Liver (tissue), 9 donors: ENCODE results near the gene BCLAF1. TPM values are rescaled to one million over a fixed set of nuclear protein-coding genes. Genes with fewer than 3 reads are reported as not detected.
A peak's percentile ranks its signal among the peaks of the same experiment; 100 is the strongest.

Source experiments
- DNase-seq: peaks from one replicate; pipeline ENCODE4 v3.0.0-alpha.2; 2017; ENCODE audit warnings: low spot score
- H3K27ac ChIP-seq, 2 donors: one replicate each; pipeline ENCODE4 v1.7.0; 2013; ENCODE audit warnings: inconsistent platforms in 2 of 2, low read length in 2 of 2, control low read depth in 1 of 2, low read depth in 1 of 2, mild to moderate bottlenecking in 1 of 2
- H3K27me3 ChIP-seq, 4 donors: one replicate each; pipeline versions ENCODE4 v1.6.1 to v1.7.0; 2013; ENCODE audit warnings: low read length in 3 of 4, inconsistent platforms in 1 of 4, mild to moderate bottlenecking in 1 of 4, moderate library complexity in 1 of 4; ENCODE audit not compliant: control insufficient read depth in 4 of 4, insufficient read depth in 4 of 4
- H3K36me3 ChIP-seq, 4 donors: one replicate each; pipeline versions ENCODE4 v1.6.1 to v1.7.0; 2013; ENCODE audit warnings: low read length in 3 of 4, mild to moderate bottlenecking in 3 of 4, low read depth in 1 of 4, moderate library complexity in 1 of 4; ENCODE audit not compliant: control insufficient read depth in 4 of 4, insufficient read depth in 3 of 4
- H3K4me1 ChIP-seq, 4 donors: one replicate each; pipeline versions ENCODE4 v1.6.1 to v1.7.0; 2013; ENCODE audit warnings: low read length in 3 of 4, mild to moderate bottlenecking in 3 of 4, moderate library complexity in 1 of 4; ENCODE audit not compliant: control insufficient read depth in 4 of 4, insufficient read depth in 4 of 4
- H3K4me3 ChIP-seq, 3 donors: one replicate each; pipeline versions ENCODE4 v1.6.1 to v1.7.0; 2013; ENCODE audit warnings: low read length in 3 of 3, control low read depth in 1 of 3, low read depth in 1 of 3, mild to moderate bottlenecking in 1 of 3
- H3K9ac ChIP-seq, 2 donors: one replicate each; pipeline ENCODE4 v1.7.0; 2013; ENCODE audit warnings: low read length in 2 of 2, mild to moderate bottlenecking in 2 of 2, moderate library complexity in 2 of 2, control low read depth in 1 of 2, low read depth in 1 of 2
- H3K9me3 ChIP-seq, 4 donors: one replicate each; pipeline versions ENCODE4 v1.6.1 to v1.7.0; 2013; ENCODE audit warnings: low read length in 3 of 4; ENCODE audit not compliant: control insufficient read depth in 4 of 4
- EGR1 ChIP-seq, 2 donors: IDR thresholded peaks; 2 replicates each; pipeline ENCODE4 v1.6.1; 2016 to 2018; ENCODE audit warnings: antibody characterized with exemption in 2 of 2, low read depth in 2 of 2
- FOXA1 ChIP-seq: IDR thresholded peaks from 2 replicates; pipeline ENCODE4 v1.6.1; 2016; ENCODE audit warnings: antibody characterized with exemption
- FOXA2 ChIP-seq: IDR thresholded peaks from 2 replicates; pipeline ENCODE4 v1.6.1; 2016; ENCODE audit warnings: antibody characterized with exemption
- HNF4A ChIP-seq, 2 donors: conservative IDR thresholded peaks; 2 replicates each; pipeline ENCODE4 v1.6.1; 2016; ENCODE audit warnings: antibody characterized with exemption in 2 of 2, mild to moderate bottlenecking in 2 of 2
- HNF4G ChIP-seq: IDR thresholded peaks from 2 replicates; pipeline ENCODE4 v1.6.1; 2016; ENCODE audit warnings: antibody characterized with exemption
- JUND ChIP-seq, 2 donors: IDR thresholded peaks; 2 replicates each; pipeline ENCODE4 v1.6.1; 2016; ENCODE audit warnings: antibody characterized with exemption in 2 of 2
- NR2F2 ChIP-seq: IDR thresholded peaks from 2 replicates; pipeline ENCODE4 v1.6.1; 2016; ENCODE audit warnings: antibody characterized with exemption
- RAD21 ChIP-seq, 2 donors: IDR thresholded peaks; 2 replicates each; pipeline ENCODE4 v1.6.1; 2016; ENCODE audit warnings: antibody characterized with exemption in 2 of 2, mild to moderate bottlenecking in 2 of 2
- RXRA ChIP-seq, 2 donors: IDR thresholded peaks; 2 replicates each; pipeline ENCODE4 v1.6.1; 2017 to 2018; ENCODE audit warnings: antibody characterized with exemption in 2 of 2, mild to moderate bottlenecking in 1 of 2
- SP1 ChIP-seq: IDR thresholded peaks from 2 replicates; pipeline ENCODE4 v1.6.1; 2018; ENCODE audit warnings: antibody characterized with exemption, mild to moderate bottlenecking
- TAF1 ChIP-seq: conservative IDR thresholded peaks from 2 replicates; pipeline ENCODE4 v1.6.1; 2016; ENCODE audit warnings: antibody characterized with exemption, mild to moderate bottlenecking
- YY1 ChIP-seq: IDR thresholded peaks from 2 replicates; pipeline ENCODE4 v1.6.1; 2016; ENCODE audit warnings: antibody characterized with exemption, mild to moderate bottlenecking
- WGBS: extraction: QIAGEN DNeasy Blood & Tissue Kit; methylation state at CpG from one replicate; pipeline ENCODE4 v1.1.7; 2013; 5-methylcytosine and 5-hydroxymethylcytosine counted together
- polyA plus RNA-seq, 2 donors: library from polyadenylated mRNA; stranded (reverse) in 1 of 2; unstranded in 1 of 2; fragments of 200-250 nt in 1 of 2; fragments of >200 nt in 1 of 2; fragmentation: Nextera tagmentation in 1 of 2; extraction: Ambion mirVana in 1 of 2; gene quantifications; one replicate each; pipeline versions ENCODE4 v1.2.1 to v1.2.3, GENCODE V29; 2013 to 2015
- total RNA-seq, 2 donors: library from RNA; depleted of rRNA; stranded (reverse); fragments of >200 nt; gene quantifications; one replicate each; pipeline ENCODE4 v1.2.3, GENCODE V29; 2014
- TF ChIP-seq, protein P1 (sequence below): IDR thresholded peaks from 2 replicates; pipeline ENCODE4 v1.6.1; 2016; ENCODE audit warnings: antibody characterized with exemption, mild to moderate bottlenecking
- TF ChIP-seq, protein P2 (sequence below): IDR thresholded peaks from 2 replicates; pipeline ENCODE4 v1.6.1; 2016; ENCODE audit warnings: antibody characterized with exemption
- TF ChIP-seq, protein P3 (sequence below): IDR thresholded peaks from 2 replicates; pipeline ENCODE4 v1.6.1; 2016; ENCODE audit warnings: antibody characterized with exemption
- TF ChIP-seq, protein P4 (sequence below): IDR thresholded peaks from 2 replicates; pipeline ENCODE4 v1.6.1; 2016; ENCODE audit warnings: antibody characterized with exemption
- donor health status: healthy.
- donor health status: healthy.
- donor health status: healthy.
- donor health status: healthy.
- donor health status: healthy.

BCLAF1 gene
- total and polyA plus RNA-seq, 4 donors, result 11.7 to 60.5 (median 38.0) TPM

- Histone ChIP-seq H3K36me3 (no peaks in the 10 kb centered on the region), H3K27me3 (no peaks in the 10 kb centered on the region), H3K4me1 (peaks cover 3 to 15% (median 7%) of the 10 kb centered on the region in 4 donors), H3K4me3 (no peak overlapping the region), H3K27ac (no peak overlapping the region), H3K9ac (no peak overlapping the region), H3K9me3 (no peaks in the 10 kb centered on the region)
- TF ChIP-seq FOXA1 (no peak), RAD21 (IDR thresholded peaks at IDR 0.05) (no peak)
- TF ChIP-seq, protein P1, sequence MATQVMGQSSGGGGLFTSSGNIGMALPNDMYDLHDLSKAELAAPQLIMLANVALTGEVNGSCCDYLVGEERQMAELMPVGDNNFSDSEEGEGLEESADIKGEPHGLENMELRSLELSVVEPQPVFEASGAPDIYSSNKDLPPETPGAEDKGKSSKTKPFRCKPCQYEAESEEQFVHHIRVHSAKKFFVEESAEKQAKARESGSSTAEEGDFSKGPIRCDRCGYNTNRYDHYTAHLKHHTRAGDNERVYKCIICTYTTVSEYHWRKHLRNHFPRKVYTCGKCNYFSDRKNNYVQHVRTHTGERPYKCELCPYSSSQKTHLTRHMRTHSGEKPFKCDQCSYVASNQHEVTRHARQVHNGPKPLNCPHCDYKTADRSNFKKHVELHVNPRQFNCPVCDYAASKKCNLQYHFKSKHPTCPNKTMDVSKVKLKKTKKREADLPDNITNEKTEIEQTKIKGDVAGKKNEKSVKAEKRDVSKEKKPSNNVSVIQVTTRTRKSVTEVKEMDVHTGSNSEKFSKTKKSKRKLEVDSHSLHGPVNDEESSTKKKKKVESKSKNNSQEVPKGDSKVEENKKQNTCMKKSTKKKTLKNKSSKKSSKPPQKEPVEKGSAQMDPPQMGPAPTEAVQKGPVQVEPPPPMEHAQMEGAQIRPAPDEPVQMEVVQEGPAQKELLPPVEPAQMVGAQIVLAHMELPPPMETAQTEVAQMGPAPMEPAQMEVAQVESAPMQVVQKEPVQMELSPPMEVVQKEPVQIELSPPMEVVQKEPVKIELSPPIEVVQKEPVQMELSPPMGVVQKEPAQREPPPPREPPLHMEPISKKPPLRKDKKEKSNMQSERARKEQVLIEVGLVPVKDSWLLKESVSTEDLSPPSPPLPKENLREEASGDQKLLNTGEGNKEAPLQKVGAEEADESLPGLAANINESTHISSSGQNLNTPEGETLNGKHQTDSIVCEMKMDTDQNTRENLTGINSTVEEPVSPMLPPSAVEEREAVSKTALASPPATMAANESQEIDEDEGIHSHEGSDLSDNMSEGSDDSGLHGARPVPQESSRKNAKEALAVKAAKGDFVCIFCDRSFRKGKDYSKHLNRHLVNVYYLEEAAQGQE, result no peak
- TF ChIP-seq, protein P2, sequence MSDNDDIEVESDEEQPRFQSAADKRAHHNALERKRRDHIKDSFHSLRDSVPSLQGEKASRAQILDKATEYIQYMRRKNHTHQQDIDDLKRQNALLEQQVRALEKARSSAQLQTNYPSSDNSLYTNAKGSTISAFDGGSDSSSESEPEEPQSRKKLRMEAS, result no peak
- WGBS, result 96% methylated on average over 2 of the region's 2 CpGs
- DNase-seq, result no peak
These were observed 59.3 kb downstream of the BCLAF1 start for GRCh38 chr6:136230219-136230853.

DNA sequence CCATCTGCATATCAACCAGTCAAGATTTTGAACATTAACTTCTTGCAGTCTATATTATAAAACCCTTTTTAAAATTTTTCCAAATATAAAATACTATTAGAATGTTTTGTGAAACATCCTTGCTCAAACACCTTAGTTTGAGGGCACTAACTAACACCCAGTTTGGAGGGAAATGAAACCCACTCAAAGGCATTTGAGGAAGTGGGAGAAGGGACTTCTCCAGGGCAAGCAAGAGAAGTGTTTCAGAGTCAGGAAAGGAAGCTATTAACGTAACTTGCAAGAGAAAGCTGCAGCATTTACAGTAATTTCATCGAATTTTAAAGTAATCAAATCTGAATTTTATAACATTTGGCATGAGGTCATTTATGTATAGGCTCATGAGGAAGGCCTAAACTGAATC is 60.8 kb downstream of the BCLAF1 start:
- Histone ChIP-seq H3K4me3 (no peak overlapping the region), H3K9ac (no peak overlapping the region), H3K9me3 (no peaks in the 10 kb centered on the region), H3K27ac (no peak overlapping the region), H3K4me1 (peaks cover 3 to 15% (median 7%) of the 10 kb centered on the region in 4 donors), H3K36me3 (no peaks in the 10 kb centered on the region), H3K27me3 (no peaks in the 10 kb centered on the region)
- no peak for DNase-seq
- TF ChIP-seq YY1 (no peak), JUND (IDR thresholded peaks at IDR 0.05) (no peak), NR2F2 (no peak), SP1 (no peak)
- 86% methylated on average over 2 of the region's 2 CpGs for WGBS

- Histone ChIP-seq H3K4me3 (peak overlapping the region in 2 of 3 donors; percentile 54 to 55), H3K4me1 (peaks cover 3 to 15% (median 7%) of the 10 kb centered on the region in 4 donors), H3K36me3 (no peaks in the 10 kb centered on the region), H3K9me3 (no peaks in the 10 kb centered on the region), H3K27ac (peak overlapping the region; percentile 76 to 91), H3K9ac (peak overlapping the region; percentile 85 to 88), H3K27me3 (no peaks in the 10 kb centered on the region)
- DNase-seq, result no peak
- TF ChIP-seq FOXA2 (no peak), HNF4G (peak; percentile 37), EGR1 (IDR thresholded peaks at IDR 0.05; ENCODE audit: low read depth in 2 of 2) (no peak), HNF4A (conservative IDR thresholded peaks at IDR 0.05) (peak; percentile 62 to 78), SP1 (peak; percentile 65), RXRA (IDR thresholded peaks at IDR 0.05) (no peak), FOXA1 (no peak), TAF1 (no peak), RAD21 (IDR thresholded peaks at IDR 0.05) (no peak)
- TF ChIP-seq, protein P2, result no peak
- TF ChIP-seq, protein P3, sequence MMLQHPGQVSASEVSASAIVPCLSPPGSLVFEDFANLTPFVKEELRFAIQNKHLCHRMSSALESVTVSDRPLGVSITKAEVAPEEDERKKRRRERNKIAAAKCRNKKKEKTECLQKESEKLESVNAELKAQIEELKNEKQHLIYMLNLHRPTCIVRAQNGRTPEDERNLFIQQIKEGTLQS, result no peak
- TF ChIP-seq, protein P4, sequence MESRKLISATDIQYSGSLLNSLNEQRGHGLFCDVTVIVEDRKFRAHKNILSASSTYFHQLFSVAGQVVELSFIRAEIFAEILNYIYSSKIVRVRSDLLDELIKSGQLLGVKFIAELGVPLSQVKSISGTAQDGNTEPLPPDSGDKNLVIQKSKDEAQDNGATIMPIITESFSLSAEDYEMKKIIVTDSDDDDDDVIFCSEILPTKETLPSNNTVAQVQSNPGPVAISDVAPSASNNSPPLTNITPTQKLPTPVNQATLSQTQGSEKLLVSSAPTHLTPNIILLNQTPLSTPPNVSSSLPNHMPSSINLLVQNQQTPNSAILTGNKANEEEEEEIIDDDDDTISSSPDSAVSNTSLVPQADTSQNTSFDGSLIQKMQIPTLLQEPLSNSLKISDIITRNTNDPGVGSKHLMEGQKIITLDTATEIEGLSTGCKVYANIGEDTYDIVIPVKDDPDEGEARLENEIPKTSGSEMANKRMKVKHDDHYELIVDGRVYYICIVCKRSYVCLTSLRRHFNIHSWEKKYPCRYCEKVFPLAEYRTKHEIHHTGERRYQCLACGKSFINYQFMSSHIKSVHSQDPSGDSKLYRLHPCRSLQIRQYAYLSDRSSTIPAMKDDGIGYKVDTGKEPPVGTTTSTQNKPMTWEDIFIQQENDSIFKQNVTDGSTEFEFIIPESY, result no peak
- TF ChIP-seq, protein P1, result no peak
- WGBS, result 50% methylated on average over 4 of the region's 4 CpGs
These were observed 62.8 kb downstream of the BCLAF1 start for GRCh38 chr6:136226674-136227377.
